ENCODE data around the gene CACNB2. TPM values are rescaled to one million over a fixed set of nuclear protein-coding genes. Genes with fewer than 3 reads are reported as not detected.

Gene CACNB2
- total RNA-seq: 0.33 and 0.75 TPM in 2 replicates

DNA sequence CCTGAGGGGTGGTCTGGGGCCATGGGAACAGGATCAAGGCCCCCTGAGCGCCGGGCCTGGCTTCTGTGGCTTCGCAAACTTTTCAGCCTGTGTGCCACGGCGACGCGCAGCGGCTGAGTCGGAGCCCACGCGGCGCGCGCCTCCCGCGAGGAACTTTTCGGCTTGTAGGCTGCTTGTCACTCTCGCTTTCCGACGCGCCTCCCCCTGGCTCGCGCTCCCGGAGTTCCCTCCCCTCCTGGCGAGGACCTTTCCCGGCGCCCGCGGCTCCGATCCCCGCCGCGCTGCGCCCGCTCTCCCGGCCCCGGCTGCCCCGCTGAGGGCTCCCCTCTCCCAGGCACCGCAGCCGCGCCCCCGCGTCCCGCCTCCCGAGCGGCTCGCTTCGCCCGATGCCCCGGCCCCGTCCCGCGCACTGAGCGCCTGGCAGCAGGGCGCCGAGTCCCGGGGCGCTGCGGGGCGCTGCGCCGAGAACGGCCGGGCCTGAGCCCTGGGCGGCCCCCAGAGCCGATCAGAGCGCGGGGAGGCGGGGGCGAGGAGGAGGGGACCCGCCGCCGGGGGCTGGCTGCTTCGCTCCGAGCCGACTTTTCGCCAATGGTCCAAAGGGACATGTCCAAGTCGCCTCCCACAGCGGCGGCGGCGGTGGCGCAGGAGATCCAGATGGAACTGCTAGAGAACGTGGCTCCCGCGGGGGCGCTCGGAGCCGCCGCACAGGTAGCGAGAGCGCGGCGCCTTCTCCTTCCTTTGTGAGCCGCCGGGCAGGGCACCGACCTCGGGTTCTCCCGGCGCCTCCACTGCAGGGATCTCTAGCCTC lies at the start of gene CACNB2:
Gene CACNB2 (plus strand): TSS at position 276 of the 808 bp plus-strand sequence.

Other genes starting within 250 kb of the CACNB2 start
- gene SLC39A12, start 188.5 kb upstream of the CACNB2 start, total RNA-seq: under 0.01 TPM in 1 of 2 replicates, not detected in the other

Measured in uterine smooth muscle cell (primary cell).